Measurements from ENCODE around the gene GGTLC3. TPM values are rescaled to one million over a fixed set of nuclear protein-coding genes. Genes with fewer than 3 reads are reported as not detected.
"Not testable (repeated sequence)": the region's sequence is repeated elsewhere in the genome, so short reads cannot be mapped to it uniquely, and the experiment has no call there.

The GGTLC3 gene
- polyA plus RNA-seq (ENCODE audit: insufficient read length): not detected

GRCh38 chr22:18518061-18518460 is at the start of gene GGTLC3:
Gene GGTLC3, minus strand, starts transcription at chr22:18518161. Its CDS starts 264 bp downstream, at chr22:18517897.
- DNase-seq (ENCODE audit: low read depth): not testable (repeated sequence)

DNA sequence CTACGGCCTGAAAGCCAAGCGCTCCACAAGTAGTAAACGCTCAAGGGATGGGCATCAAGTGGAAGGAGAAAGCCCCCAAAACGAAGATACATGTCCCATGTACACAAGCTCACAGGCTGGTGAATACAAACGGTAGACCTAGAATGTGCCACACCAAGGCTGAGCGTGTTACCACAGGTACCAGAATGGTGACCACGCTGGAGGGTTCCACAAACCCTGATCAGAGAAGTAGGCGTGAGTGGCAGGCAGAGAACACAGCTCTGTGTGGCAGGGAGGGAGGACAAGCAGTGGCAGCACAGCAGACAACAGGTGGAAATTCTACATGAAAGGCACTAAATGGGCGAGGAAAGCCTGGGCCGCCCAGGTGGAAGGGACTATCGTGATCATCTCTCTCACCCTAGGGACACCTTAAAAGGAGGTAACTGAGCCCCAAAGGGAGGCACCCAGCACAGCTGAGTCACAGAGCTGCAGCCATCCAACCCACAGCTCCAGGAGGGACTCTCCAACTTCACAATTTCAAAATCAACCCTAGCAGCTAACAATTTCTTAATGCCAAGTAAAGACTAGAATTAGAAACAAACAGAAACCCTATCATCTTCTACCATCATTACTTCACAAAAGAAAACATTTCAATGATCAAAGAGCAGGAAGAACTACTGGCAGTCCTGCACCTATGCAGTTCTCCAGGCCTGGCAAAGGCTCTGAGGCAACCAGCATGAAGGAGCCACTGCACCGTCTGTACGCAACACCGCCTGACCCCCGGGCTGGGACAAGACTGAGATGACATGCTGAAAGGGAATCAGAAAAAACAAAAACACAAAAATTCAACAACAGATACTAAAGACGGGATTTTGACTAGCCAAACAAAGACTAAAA is 42.4 kb upstream of the GGTLC3 start:
- not testable (repeated sequence) for DNase-seq (ENCODE audit: low read depth)

DNA sequence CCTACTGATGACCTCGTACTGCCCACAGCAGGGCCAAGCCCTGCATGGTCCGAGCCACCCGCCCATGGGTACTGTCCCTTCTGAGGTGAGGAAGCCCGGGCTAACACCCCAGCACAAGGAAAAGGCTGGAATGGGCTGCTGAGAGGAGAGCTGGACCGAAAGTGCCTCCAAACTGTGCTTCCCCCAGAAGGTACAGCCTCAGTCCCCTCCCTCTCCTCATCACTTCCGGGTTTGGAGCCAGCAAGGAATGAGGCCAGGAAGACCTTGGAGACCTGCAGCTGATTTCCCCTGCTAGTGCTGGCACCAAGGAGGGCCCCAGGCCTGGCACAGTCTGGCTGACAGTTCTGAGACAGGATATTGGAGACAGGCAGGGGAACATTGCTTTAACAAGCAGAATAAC is 41.0 kb upstream of the GGTLC3 start:
- not testable (repeated sequence) for DNase-seq (ENCODE audit: low read depth)

DNA sequence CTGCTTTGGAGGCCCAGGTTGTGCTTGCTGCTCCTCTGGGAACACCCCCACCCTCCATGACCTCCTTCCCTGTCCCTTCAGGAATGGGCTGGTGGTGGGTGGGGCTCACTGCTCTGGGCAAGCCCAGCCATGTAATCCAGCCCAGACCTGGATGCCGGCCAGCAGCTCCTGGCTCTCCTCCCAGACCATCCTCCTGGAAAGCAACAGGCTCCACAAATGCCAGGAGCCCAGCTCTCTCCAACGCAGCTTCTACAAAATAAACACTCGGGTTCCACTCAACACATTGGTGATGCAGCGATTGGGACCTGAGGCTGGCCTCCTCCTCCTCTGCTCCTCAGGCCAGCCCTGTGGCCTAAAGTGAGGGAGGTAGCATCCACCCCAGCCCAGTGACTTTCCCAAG is 40.6 kb upstream of the GGTLC3 start:
- not testable (repeated sequence) for DNase-seq (ENCODE audit: low read depth)

GRCh38 chr22:18554280-18555256 is 36.6 kb upstream of the GGTLC3 start:
- not testable (repeated sequence) for DNase-seq (ENCODE audit: low read depth)

- DNase-seq (ENCODE audit: low read depth): not testable (repeated sequence)
These were observed 35.1 kb upstream of the GGTLC3 start for GRCh38 chr22:18552839-18553597.

DNA sequence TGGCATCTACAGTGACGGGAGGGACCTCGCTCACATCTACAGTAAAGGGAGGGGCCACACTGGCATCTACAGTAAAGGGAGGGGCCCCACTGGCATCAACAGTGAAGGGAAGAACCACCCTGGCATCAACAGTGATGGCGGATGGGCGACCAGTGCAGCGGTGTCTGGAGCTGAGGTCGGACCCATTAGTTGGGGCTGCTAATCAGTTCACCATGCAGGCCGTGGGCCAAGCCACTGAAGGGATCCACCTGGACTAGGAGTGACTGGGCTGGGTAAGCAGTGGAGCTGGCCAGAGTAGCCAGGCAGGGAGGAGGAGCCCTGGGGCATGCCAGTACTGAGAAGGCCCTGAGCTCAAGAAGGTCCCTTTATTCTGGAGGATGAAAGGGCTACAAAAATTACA is 33.1 kb upstream of the GGTLC3 start:
- not testable (repeated sequence) for DNase-seq (ENCODE audit: low read depth)

- DNase-seq (ENCODE audit: low read depth): not testable (repeated sequence)
These were observed 31.7 kb upstream of the GGTLC3 start for GRCh38 chr22:18549458-18550179.

- DNase-seq (ENCODE audit: low read depth): not testable (repeated sequence)
These were observed 26.7 kb upstream of the GGTLC3 start for GRCh38 chr22:18544615-18545014.

- not testable (repeated sequence) for DNase-seq (ENCODE audit: low read depth)
These were observed 25.4 kb upstream of the GGTLC3 start for GRCh38 chr22:18543400-18543799.

DNA sequence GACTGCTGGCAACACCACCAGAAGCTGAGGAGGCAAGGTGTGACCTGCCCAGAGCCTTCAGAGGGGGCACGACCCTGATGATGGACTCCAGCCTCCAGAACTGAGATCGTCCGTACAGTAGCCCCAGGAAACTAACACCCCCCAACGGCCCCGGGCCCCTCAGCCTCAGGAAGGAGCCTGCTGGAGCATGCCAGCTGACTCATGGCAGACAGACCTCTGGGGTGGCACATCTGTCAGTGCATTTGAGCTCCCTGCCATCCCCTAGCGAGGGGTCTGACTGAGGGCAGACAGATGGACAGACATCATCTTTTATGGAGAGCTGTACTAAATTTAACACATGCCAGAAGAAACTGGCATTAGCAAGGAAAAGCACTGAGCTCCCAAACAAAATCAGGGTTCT is 22.0 kb upstream of the GGTLC3 start:
- DNase-seq (ENCODE audit: low read depth): not testable (repeated sequence)

DNA sequence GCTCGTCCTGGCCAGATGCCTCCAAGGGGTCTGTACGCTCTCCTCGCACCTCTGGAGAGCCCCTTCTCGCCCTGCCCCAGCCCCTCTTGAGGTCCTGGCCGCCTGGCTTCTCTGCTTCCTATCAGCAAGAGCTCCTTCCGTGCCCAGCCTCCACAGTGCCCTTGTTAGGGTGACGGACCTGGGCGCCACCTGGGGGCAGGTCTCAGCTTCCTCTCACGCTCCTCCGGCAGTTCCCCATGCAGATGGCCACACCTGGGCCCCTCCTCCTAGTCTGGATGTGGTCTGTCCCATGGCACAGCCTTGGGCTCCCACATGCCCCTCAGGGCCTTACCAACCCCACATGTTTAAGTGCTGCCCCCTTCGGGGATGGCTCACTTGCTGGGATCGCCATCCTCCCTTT is 16.4 kb upstream of the GGTLC3 start:
- not testable (repeated sequence) for DNase-seq (ENCODE audit: low read depth)

GRCh38 chr22:18533633-18534032 is 15.7 kb upstream of the GGTLC3 start:
- DNase-seq (ENCODE audit: low read depth): not testable (repeated sequence)

DNA sequence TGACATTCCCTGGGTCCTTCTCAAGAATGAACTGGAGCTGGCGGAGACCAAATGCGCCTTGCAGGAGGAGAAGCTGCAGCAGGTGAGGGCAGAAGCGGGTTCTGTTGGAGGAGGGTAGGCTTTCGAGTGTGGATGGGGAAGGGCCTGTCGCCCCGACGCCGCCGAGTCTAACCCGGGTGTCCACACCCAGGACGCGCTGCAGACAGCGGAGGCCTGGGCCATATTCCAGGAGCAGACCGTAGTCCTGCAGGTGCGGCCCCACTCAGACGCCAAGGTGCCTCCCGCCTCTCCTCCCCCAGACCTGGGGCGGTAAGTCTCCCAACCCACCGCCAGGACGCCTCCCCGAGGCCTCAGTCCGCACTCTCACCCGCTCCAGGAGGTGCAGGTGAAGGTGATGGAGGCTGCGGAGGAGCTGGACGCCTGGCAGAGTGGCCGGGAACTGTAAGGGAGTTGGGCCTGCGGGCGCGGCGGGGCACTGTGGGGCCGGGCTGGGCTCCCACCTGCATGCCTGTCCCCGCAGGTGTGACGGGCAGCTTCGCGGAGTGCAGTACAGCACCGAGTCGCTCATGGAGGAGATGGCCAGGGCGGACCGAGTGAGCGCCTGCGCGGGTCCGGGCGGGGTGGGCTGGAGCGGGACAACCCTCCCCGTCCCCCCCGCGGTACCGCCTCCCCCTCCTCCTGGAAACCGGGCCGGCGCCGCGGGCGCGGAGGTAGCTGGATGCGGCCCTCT is 11.6 kb upstream of the GGTLC3 start:
- DNase-seq (ENCODE audit: low read depth): not testable (repeated sequence)

DNA sequence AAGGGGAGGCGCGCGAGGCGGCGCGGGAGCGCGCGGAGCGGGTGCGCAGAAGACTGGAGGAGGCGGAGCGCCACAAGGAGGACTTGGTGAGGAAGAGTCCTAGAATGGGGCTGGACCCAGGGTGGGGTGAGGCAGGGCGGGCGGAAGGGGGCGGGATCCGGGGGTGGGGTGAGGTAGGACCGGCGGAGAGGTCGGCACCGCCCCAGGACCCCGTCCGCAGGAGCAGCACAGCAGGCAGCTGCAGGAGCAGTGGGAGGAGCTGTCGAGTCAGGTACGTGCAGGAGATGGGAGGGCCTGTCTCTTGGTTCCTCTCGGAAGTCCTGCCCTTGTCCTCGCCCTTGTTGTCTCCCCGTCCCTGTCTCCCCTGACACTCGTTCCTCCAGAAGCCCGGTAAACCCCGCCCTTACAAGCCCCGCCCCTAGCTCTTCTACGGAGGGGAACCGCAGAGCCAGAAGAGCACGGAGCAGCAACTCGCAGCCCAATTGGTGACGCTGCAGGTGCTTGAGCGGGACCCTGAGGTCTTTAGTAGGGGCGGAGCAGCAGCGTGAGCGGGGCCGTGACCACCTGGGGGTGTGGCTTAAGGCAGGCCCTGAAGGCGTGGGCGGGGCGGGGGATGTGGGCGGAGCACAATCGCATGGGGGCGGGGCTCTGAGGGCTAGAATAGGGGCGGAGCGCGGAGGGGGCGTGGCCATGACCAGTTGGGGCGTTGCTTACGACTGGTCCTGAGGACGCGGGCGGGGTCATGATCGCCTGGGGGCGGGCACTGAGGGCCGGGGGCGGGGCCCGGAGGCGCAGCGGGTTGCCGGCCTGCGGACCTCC is 10.8 kb upstream of the GGTLC3 start:
- not testable (repeated sequence) for DNase-seq (ENCODE audit: low read depth)

- not testable (repeated sequence) for DNase-seq (ENCODE audit: low read depth)
These were observed 10.0 kb upstream of the GGTLC3 start, which contains the start of gene TMEM191B for GRCh38 chr22:18527752-18528596. Gene TMEM191B, plus strand, starts transcription at chr22:18527802. Its CDS starts 179 bp downstream, at chr22:18527981.

GRCh38 chr22:18523328-18523727 is 5.4 kb upstream of the GGTLC3 start:
- not testable (repeated sequence) for DNase-seq (ENCODE audit: low read depth)

DNA sequence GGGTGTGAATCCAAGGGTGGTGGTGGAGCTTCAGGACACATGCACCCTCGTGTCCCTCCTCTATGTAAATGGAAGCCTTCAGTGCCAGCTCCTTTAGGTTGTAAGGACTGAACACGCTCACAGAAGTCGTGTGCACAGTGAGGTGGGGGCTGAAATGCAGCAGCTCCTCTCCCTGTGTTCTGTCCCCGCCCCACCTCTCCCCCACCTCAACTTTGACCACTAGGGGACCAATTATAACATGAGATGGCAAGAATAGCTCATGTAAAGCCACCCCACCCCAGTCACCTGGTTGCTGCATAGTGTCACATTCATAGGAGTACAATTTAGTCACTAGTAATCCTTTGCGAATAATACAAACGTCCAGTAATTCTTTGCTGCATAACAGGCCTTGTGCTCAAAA is 4.8 kb upstream of the GGTLC3 start:
- not testable (repeated sequence) for DNase-seq (ENCODE audit: low read depth)

Data from forelimb muscle (tissue), 1 donor.